Measurements from ENCODE around the gene MARCO. TPM values are rescaled to one million over a fixed set of nuclear protein-coding genes. Genes with fewer than 3 reads are reported as not detected.

MARCO gene
- total RNA-seq, 1 experiment from 2014 or later, result not detected

- CTCF ChIA-PET, result no interaction called here
- no peaks in the 10 kb centered on the region for H3K4me1 ChIP-seq (ENCODE audit: insufficient read depth, low read length)
- POLR2A ChIA-PET (ENCODE audit: unreplicated experiment), result no interaction called here
- no TSS peak for BruUV-seq (replicated peaks)
- no peak for DNase-seq
- TF ChIP-seq EZH2 (IDR thresholded peaks at IDR 0.05; ENCODE audit: low read length, unreplicated experiment) (no peak), EZH2phosphoT487 (IDR thresholded peaks at IDR 0.05; ENCODE audit: borderline replicate concordance, low read length) (no peak), CTCF (conservative IDR thresholded peaks at IDR 0.05; ENCODE audit: low read depth, low read length) (no peak)
- H3K4me3 ChIP-seq (ENCODE audit: low read length), result no peak overlapping the region
- no peaks in the 10 kb centered on the region for H3K9me3 ChIP-seq (ENCODE audit: low read length)
- no peak for ATAC-seq
- H3K9me2 ChIP-seq (replicated peaks; ENCODE audit: low read length), result no peaks in the 10 kb centered on the region
- no peak overlapping the region for H3K4me2 ChIP-seq (ENCODE audit: low read length)
- H3K27me3 ChIP-seq (ENCODE audit: low read length), result peaks cover 11% of the 10 kb centered on the region; the same call in 1 of the 2 replicates
- H4K20me1 ChIP-seq (ENCODE audit: low read length), result no peaks in the 10 kb centered on the region
- intact Hi-C loops (cut with micrococcal nuclease), result no loop called here
- no peak overlapping the region for H3K9ac ChIP-seq (ENCODE audit: low read length)
- no peaks in the 10 kb centered on the region for H3K79me2 ChIP-seq (ENCODE audit: low read length)
- H3K27ac ChIP-seq (ENCODE audit: low read length), result no peak overlapping the region
- H2AFZ ChIP-seq (ENCODE audit: low read length), result no peak overlapping the region
- no peaks in the 10 kb centered on the region for H3F3A ChIP-seq (ENCODE audit: low read length, unreplicated experiment)
- no peaks in the 10 kb centered on the region for H3K36me3 ChIP-seq (ENCODE audit: low read depth, low read length)
Measured at GRCh38 chr2:118921646-118922045, 20.3 kb upstream of the MARCO start.

GRCh38 chr2:118922254-118922653 is 19.7 kb upstream of the MARCO start:
- POLR2A ChIA-PET (ENCODE audit: unreplicated experiment), result no interaction called here
- Histone ChIP-seq H3K4me1 (ENCODE audit: insufficient read depth, low read length) (no peaks in the 10 kb centered on the region), H3K9me2 (replicated peaks; ENCODE audit: low read length) (no peaks in the 10 kb centered on the region), H4K20me1 (ENCODE audit: low read length) (no peaks in the 10 kb centered on the region), H3K36me3 (ENCODE audit: low read depth, low read length) (no peaks in the 10 kb centered on the region), H3K4me2 (ENCODE audit: low read length) (no peak overlapping the region), H3K27me3 (ENCODE audit: low read length) (peaks cover 11% of the 10 kb centered on the region; the same call in 1 of the 2 replicates), H3K9me3 (ENCODE audit: low read length) (no peaks in the 10 kb centered on the region), H3F3A (ENCODE audit: low read length, unreplicated experiment) (no peaks in the 10 kb centered on the region), H3K27ac (ENCODE audit: low read length) (no peak overlapping the region), H3K4me3 (ENCODE audit: low read length) (no peak overlapping the region), H3K9ac (ENCODE audit: low read length) (no peak overlapping the region), H2AFZ (ENCODE audit: low read length) (no peak overlapping the region), H3K79me2 (ENCODE audit: low read length) (no peaks in the 10 kb centered on the region)
- no TSS peak for BruUV-seq (replicated peaks)
- DNase-seq (no peak), ATAC-seq (no peak)
- intact Hi-C loops (cut with micrococcal nuclease), result no loop called here
- TF ChIP-seq EZH2phosphoT487 (IDR thresholded peaks at IDR 0.05; ENCODE audit: borderline replicate concordance, low read length) (no peak), CTCF (conservative IDR thresholded peaks at IDR 0.05; ENCODE audit: low read depth, low read length) (no peak), EZH2 (IDR thresholded peaks at IDR 0.05; ENCODE audit: low read length, unreplicated experiment) (no peak)
- CTCF ChIA-PET, result no interaction called here

- TF ChIP-seq EZH2phosphoT487 (IDR thresholded peaks at IDR 0.05; ENCODE audit: borderline replicate concordance, low read length) (no peak), CTCF (conservative IDR thresholded peaks at IDR 0.05; ENCODE audit: low read depth, low read length) (no peak), EZH2 (IDR thresholded peaks at IDR 0.05; ENCODE audit: low read length, unreplicated experiment) (no peak)
- Histone ChIP-seq H3K27me3 (ENCODE audit: low read length) (peaks cover 11% of the 10 kb centered on the region; the same call in 1 of the 2 replicates), H3K4me3 (ENCODE audit: low read length) (no peak overlapping the region), H4K20me1 (ENCODE audit: low read length) (no peaks in the 10 kb centered on the region), H3K9me3 (ENCODE audit: low read length) (no peaks in the 10 kb centered on the region), H3K27ac (ENCODE audit: low read length) (no peak overlapping the region), H2AFZ (ENCODE audit: low read length) (no peak overlapping the region), H3K9me2 (replicated peaks; ENCODE audit: low read length) (no peaks in the 10 kb centered on the region), H3K9ac (ENCODE audit: low read length) (no peak overlapping the region), H3K36me3 (ENCODE audit: low read depth, low read length) (no peaks in the 10 kb centered on the region), H3K4me1 (ENCODE audit: insufficient read depth, low read length) (no peaks in the 10 kb centered on the region), H3F3A (ENCODE audit: low read length, unreplicated experiment) (no peaks in the 10 kb centered on the region), H3K79me2 (ENCODE audit: low read length) (no peaks in the 10 kb centered on the region), H3K4me2 (ENCODE audit: low read length) (no peak overlapping the region)
- DNase-seq (no peak), ATAC-seq (no peak)
- POLR2A ChIA-PET (ENCODE audit: unreplicated experiment), result no interaction called here
- no TSS peak for BruUV-seq (replicated peaks)
- CTCF ChIA-PET, result no interaction called here
- intact Hi-C loops (cut with micrococcal nuclease), result no loop called here
Measured at GRCh38 chr2:118923371-118923770, 18.6 kb upstream of the MARCO start.

All from PC-3 (cell line).